Parathyroid adenoma (tissue), 2 donors: ENCODE measurements around the gene TAB2.

ENCODE experiments used
- H2AFZ ChIP-seq: fragments of 300-600 bp; sonication (generic); one replicate; pipeline ENCODE4 v1.7.0; 2017; ENCODE audit warnings: antibody characterized with exemption, mild to moderate bottlenecking
- H3K27ac ChIP-seq: fragments of 300-600 bp; sonication (generic); one replicate; pipeline ENCODE4 v1.7.0; 2017
- H3K27me3 ChIP-seq: fragments of 300-600 bp; sonication (generic); one replicate; pipeline ENCODE4 v1.7.0; 2017; ENCODE audit warnings: low read length; ENCODE audit not compliant: control insufficient read depth, insufficient read depth
- H3K36me3 ChIP-seq: fragments of 300-600 bp; sonication (generic); one replicate; pipeline ENCODE4 v1.7.0; 2017; ENCODE audit warnings: low read length; ENCODE audit not compliant: control insufficient read depth, insufficient read depth
- H3K4me1 ChIP-seq: fragments of 300-600 bp; sonication (generic); one replicate; pipeline ENCODE4 v1.7.0; 2017; ENCODE audit warnings: control low read depth
- H3K4me2 ChIP-seq: fragments of 300-600 bp; sonication (generic); one replicate; pipeline ENCODE4 v1.7.0; 2017; ENCODE audit warnings: low read length
- H3K4me3 ChIP-seq: fragments of 300-600 bp; sonication (generic); one replicate; pipeline ENCODE4 v1.7.0; 2017; ENCODE audit warnings: low read depth, low read length
- H3K79me2 ChIP-seq: fragments of 300-600 bp; sonication (generic); one replicate; pipeline ENCODE4 v1.7.0; 2017; ENCODE audit warnings: control low read depth
- H3K9ac ChIP-seq: fragments of 300-600 bp; sonication (generic); one replicate; pipeline ENCODE4 v1.7.0; 2017; ENCODE audit warnings: mild to moderate bottlenecking
- H3K9me3 ChIP-seq: fragments of 300-600 bp; sonication (generic); one replicate; pipeline ENCODE4 v1.7.0; 2017; ENCODE audit warnings: low read length; ENCODE audit not compliant: control insufficient read depth
- TF ChIP-seq, protein P1 (sequence below): fragments of 300-600 bp; sonication (generic); IDR thresholded peaks from one replicate; pipeline ENCODE4 v1.7.0; 2017; ENCODE audit warnings: antibody characterized with exemption, mild to moderate bottlenecking
- donor health status: primary hyperparathyroidism.

TAB2 gene

GRCh38 chr6:149359440-149359839 is 41.9 kb downstream of the TAB2 start:
- H3K79me2 ChIP-seq, result peaks cover 67% of the 10 kb centered on the region
- no peak overlapping the region for H3K9ac ChIP-seq
- H3K4me1 ChIP-seq, result peaks cover 2% of the 10 kb centered on the region
- TF ChIP-seq, protein P1, sequence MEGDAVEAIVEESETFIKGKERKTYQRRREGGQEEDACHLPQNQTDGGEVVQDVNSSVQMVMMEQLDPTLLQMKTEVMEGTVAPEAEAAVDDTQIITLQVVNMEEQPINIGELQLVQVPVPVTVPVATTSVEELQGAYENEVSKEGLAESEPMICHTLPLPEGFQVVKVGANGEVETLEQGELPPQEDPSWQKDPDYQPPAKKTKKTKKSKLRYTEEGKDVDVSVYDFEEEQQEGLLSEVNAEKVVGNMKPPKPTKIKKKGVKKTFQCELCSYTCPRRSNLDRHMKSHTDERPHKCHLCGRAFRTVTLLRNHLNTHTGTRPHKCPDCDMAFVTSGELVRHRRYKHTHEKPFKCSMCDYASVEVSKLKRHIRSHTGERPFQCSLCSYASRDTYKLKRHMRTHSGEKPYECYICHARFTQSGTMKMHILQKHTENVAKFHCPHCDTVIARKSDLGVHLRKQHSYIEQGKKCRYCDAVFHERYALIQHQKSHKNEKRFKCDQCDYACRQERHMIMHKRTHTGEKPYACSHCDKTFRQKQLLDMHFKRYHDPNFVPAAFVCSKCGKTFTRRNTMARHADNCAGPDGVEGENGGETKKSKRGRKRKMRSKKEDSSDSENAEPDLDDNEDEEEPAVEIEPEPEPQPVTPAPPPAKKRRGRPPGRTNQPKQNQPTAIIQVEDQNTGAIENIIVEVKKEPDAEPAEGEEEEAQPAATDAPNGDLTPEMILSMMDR, result no peak
- H3K27ac ChIP-seq, result no peak overlapping the region
- H3K4me3 ChIP-seq, result no peak overlapping the region
- no peaks in the 10 kb centered on the region for H3K36me3 ChIP-seq
- no peaks in the 10 kb centered on the region for H3K27me3 ChIP-seq
- no peak overlapping the region for H2AFZ ChIP-seq
- H3K9me3 ChIP-seq, result no peaks in the 10 kb centered on the region
- H3K4me2 ChIP-seq, result no peak overlapping the region

DNA sequence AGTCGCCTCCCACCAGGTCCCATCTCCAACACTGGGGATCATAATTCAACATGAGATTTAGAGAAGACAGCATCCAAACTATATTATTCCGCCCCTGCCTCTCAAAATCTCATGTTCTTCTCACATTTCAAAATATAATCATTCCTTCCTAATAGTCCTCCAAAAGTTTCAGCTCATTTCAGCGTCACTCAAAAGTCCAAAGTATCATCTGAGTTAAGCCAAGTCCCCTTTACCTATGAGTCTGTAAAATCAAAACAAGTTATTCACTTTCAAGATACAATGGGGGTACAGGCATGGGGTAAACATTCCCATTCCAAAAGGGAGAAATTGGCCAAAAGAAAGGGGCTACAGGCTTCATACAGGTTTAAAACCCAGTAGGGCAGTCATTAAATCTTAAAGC is 43.0 kb downstream of the TAB2 start:
- H3K4me1 ChIP-seq, result peaks cover 4% of the 10 kb centered on the region
- H3K27ac ChIP-seq, result no peak overlapping the region
- H3K4me3 ChIP-seq, result no peak overlapping the region
- no peaks in the 10 kb centered on the region for H3K27me3 ChIP-seq
- no peak overlapping the region for H3K4me2 ChIP-seq
- H3K9me3 ChIP-seq, result no peaks in the 10 kb centered on the region
- no peaks in the 10 kb centered on the region for H3K36me3 ChIP-seq
- peaks cover 68% of the 10 kb centered on the region for H3K79me2 ChIP-seq
- no peak overlapping the region for H2AFZ ChIP-seq
- TF ChIP-seq, protein P1, result no peak
- H3K9ac ChIP-seq, result no peak overlapping the region

GRCh38 chr6:149362289-149362688 is 44.8 kb downstream of the TAB2 start:
- H3K4me3 ChIP-seq, result no peak overlapping the region
- no peaks in the 10 kb centered on the region for H3K27me3 ChIP-seq
- no peak overlapping the region for H3K4me2 ChIP-seq
- H3K79me2 ChIP-seq, result peaks cover 63% of the 10 kb centered on the region
- H2AFZ ChIP-seq, result no peak overlapping the region
- H3K27ac ChIP-seq, result no peak overlapping the region
- no peaks in the 10 kb centered on the region for H3K36me3 ChIP-seq
- TF ChIP-seq, protein P1, result no peak
- H3K9me3 ChIP-seq, result no peaks in the 10 kb centered on the region
- H3K4me1 ChIP-seq, result peaks cover 4% of the 10 kb centered on the region
- H3K9ac ChIP-seq, result no peak overlapping the region

DNA sequence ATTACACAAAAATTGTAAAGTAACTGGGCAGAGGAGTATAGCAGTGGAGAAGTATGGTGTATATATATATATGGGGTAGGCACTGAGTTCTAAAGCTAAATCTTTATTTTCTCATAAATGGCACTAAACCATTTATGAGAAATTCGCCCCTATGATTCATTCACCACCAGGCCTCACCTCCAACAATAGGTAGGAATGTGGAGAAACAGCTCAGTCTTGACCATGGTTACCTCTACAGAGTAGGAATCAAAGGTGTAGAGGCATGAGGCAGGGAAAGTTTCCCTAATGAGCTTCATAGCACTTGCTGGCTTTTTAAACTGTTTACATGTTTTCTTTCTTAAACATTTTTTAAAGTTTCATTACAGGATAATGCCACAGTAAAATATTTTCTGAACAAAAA is 45.6 kb downstream of the TAB2 start:
- no peak overlapping the region for H3K4me2 ChIP-seq
- H3K4me1 ChIP-seq, result peaks cover 2% of the 10 kb centered on the region
- H2AFZ ChIP-seq, result no peak overlapping the region
- H3K79me2 ChIP-seq, result peaks cover 57% of the 10 kb centered on the region
- TF ChIP-seq, protein P1, result no peak
- no peaks in the 10 kb centered on the region for H3K36me3 ChIP-seq
- no peaks in the 10 kb centered on the region for H3K9me3 ChIP-seq
- H3K9ac ChIP-seq, result no peak overlapping the region
- H3K4me3 ChIP-seq, result no peak overlapping the region
- H3K27ac ChIP-seq, result no peak overlapping the region
- H3K27me3 ChIP-seq, result no peaks in the 10 kb centered on the region

DNA sequence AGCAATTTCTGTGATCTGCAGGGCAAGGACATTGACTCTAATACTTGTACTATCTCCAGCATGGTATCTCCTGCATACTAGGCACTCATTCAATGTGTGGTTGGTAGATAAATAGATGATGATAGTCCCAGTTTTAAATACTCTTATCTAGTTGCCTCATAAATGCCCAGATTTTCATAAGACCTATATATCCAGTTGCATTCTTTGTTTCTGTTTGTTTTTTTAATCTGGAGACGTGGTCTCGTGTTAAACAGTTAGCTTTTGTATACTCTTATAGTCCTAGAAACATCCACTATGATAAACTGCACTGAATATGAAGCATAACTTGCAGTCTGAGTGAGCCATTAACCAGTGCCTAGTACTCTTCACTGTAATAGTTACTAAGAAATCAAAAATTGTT is 47.0 kb downstream of the TAB2 start:
- no peaks in the 10 kb centered on the region for H3K36me3 ChIP-seq
- H3K4me1 ChIP-seq, result peaks cover 2% of the 10 kb centered on the region
- H3K27me3 ChIP-seq, result no peaks in the 10 kb centered on the region
- TF ChIP-seq, protein P1, result no peak
- H3K27ac ChIP-seq, result no peak overlapping the region
- H3K9ac ChIP-seq, result no peak overlapping the region
- H3K4me2 ChIP-seq, result no peak overlapping the region
- H3K79me2 ChIP-seq, result peaks cover 51% of the 10 kb centered on the region
- H3K4me3 ChIP-seq, result no peak overlapping the region
- H3K9me3 ChIP-seq, result no peaks in the 10 kb centered on the region
- H2AFZ ChIP-seq, result no peak overlapping the region
